ENCODE data around the gene HOXB7. TPM values are rescaled to one million over a fixed set of nuclear protein-coding genes. Genes with fewer than 3 reads are reported as not detected.

The HOXB7 gene
- total RNA-seq, 1 donor from 2014 or later = 0.16 TPM

DNA sequence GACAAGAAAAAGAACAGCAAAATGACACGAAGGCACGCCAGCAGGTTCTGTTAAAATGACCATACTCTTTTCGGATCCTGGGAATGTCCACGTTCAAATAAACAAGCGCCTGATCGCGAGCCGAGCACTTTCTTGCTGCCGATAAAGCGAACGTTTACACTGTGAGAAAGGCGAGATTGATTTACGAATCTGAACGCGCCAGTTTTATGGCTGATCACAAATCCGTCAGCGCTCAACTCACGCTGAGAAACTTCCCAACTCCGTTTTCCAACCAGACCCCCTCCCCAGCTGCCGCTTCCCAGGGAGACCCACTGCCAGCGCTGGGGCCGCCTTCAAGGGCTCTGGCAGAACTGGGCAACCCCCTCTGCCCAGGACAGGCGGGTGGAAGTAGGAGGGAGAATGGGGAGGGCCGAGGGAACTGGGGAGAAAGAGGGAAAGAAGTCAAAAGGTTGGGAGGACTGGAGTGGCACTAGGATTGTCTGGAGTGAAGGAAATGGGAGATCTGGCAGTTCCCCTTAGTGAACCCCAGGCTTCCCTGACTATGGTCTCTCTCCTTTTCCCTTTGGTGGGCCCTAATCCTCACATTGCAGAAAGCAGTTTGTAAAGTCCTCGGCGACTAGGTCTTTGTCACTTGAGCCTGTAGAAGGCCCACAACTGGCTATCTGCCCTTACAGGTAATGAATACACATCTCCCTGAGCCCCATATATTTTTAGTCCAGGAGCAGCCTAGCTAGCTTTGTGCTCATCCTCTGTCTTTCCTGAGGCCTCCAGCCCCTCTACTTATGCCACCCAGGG is 39.6 kb downstream of the HOXB7 start:
- no peaks in the 10 kb centered on the region for H3K36me3 ChIP-seq
- TF ChIP-seq, protein P1, sequence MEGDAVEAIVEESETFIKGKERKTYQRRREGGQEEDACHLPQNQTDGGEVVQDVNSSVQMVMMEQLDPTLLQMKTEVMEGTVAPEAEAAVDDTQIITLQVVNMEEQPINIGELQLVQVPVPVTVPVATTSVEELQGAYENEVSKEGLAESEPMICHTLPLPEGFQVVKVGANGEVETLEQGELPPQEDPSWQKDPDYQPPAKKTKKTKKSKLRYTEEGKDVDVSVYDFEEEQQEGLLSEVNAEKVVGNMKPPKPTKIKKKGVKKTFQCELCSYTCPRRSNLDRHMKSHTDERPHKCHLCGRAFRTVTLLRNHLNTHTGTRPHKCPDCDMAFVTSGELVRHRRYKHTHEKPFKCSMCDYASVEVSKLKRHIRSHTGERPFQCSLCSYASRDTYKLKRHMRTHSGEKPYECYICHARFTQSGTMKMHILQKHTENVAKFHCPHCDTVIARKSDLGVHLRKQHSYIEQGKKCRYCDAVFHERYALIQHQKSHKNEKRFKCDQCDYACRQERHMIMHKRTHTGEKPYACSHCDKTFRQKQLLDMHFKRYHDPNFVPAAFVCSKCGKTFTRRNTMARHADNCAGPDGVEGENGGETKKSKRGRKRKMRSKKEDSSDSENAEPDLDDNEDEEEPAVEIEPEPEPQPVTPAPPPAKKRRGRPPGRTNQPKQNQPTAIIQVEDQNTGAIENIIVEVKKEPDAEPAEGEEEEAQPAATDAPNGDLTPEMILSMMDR (IDR thresholded peaks at IDR 0.05; ENCODE audit: borderline replicate concordance) = no peak
- intact Hi-C loops (cut with micrococcal nuclease) = no loop called here
- no peak for DNase-seq
- H3K4me3 ChIP-seq = no peak overlapping the region
- H3K27me3 ChIP-seq (ENCODE audit: low read depth) = peaks cover 100% of the 10 kb centered on the region
- H3K27ac ChIP-seq (replicated peaks) = no peak overlapping the region
- H3K4me1 ChIP-seq = peaks cover 15% of the 10 kb centered on the region
- no peaks in the 10 kb centered on the region for H3K9me3 ChIP-seq (replicated peaks)

DNA sequence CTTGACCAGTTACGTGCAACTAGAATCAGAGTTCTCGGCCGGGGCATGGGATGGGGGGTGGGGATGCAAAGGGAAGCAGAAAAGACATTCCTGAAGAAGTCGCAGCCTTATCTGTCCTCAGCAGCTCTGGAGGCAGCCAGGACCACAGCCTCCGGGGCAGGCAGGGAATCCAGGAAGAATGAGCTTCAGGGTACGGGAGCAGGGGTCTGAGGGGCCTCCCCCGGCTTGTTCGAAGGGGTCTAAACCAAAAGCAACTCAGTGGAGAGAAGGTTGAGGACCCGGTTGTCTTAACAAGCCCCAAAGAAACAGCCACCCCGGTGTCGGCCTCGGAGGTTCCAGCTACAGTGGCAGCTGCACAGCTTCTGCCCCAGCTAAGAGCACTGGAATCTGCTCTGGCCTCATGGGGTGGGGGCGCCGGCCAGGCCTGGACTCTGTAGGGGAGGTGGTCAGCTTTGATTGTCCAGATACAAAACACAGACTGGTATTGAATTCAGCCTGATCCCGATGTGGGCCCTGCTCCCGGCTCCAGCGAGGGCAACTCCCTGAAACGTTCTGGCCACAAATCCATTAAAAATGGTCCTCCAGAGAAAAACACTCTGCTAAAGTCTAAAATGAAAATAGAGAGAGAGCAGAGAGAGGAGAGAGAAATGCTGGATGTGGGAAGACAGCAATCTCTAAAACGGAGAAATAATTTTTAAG is 40.3 kb downstream of the HOXB7 start:
- no peak overlapping the region for H3K4me3 ChIP-seq

DNA sequence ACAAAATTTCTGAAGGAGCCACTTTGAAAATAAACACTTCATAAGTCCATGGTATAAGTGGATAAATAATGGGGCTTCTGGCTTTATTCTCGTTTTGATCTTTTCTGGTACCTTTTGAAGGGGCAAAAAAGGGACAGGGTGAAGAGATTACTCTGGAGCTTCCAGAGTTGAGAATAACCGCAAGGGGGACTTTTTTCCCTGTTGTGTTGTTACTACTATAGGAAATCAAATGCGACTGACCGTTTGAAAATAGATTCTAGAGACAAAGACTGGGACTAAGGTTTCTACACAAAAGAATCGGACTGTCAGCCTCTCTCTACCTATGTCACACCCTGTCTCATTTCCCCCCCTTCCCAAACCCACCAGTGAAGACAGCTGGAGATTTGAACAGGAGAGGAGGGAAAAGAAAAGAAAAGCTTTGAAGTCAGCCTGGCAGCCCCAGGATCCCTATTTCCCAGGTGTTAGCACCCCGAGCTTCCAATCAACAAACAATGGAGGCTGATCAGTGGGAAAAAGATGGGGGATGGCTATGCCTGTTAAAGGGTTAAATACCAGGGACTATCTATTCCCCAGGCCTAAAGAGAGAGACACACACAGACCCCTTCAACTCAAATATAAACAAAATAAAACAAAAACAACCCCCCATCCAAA is 41.0 kb downstream of the HOXB7 start:
- no peak overlapping the region for H3K4me3 ChIP-seq

More for the DNA sequence above, 40.3 kb downstream of the HOXB7 start:
- peaks cover 100% of the 10 kb centered on the region for H3K27me3 ChIP-seq (ENCODE audit: low read depth)
- no peaks in the 10 kb centered on the region for H3K9me3 ChIP-seq (replicated peaks)
- intact Hi-C loops (cut with micrococcal nuclease) = no loop called here
- TF ChIP-seq, protein P1 (IDR thresholded peaks at IDR 0.05; ENCODE audit: borderline replicate concordance) = no peak
- no peaks in the 10 kb centered on the region for H3K36me3 ChIP-seq
- DNase-seq = no peak
- H3K4me1 ChIP-seq = peaks cover 12% of the 10 kb centered on the region
- H3K27ac ChIP-seq (replicated peaks) = peak overlapping the region; percentile 42

DNA sequence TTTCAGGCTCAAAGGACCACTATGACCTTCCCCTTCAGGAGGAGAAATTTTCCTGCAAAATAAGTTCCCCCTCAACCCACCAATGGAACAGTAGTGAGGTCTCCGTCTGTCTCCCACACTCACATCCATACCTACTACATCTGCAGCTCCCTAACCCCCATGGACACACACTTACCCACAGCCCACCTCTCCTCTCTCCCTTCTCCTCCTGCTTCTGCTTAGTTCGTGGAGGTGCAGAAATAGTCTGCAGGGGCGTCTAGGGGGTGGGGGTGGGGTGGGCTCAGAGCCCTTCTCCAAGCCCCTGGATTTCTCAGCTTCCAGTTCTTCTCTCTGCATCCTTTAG is 41.6 kb downstream of the HOXB7 start:
- H3K4me1 ChIP-seq = peaks cover 20% of the 10 kb centered on the region
- H3K27me3 ChIP-seq (ENCODE audit: low read depth) = peaks cover 100% of the 10 kb centered on the region
- no peak overlapping the region for H3K27ac ChIP-seq (replicated peaks)

More for the DNA sequence above, 41.0 kb downstream of the HOXB7 start:
- TF ChIP-seq, protein P1 (IDR thresholded peaks at IDR 0.05; ENCODE audit: borderline replicate concordance) = no peak
- Histone ChIP-seq H3K27ac (replicated peaks) (no peak overlapping the region), H3K9me3 (replicated peaks) (no peaks in the 10 kb centered on the region), H3K36me3 (no peaks in the 10 kb centered on the region), H3K4me1 (peaks cover 15% of the 10 kb centered on the region), H3K27me3 (ENCODE audit: low read depth) (peaks cover 100% of the 10 kb centered on the region)
- DNase-seq = no peak
- intact Hi-C loops (cut with micrococcal nuclease) = no loop called here

More for the DNA sequence above, 41.6 kb downstream of the HOXB7 start:
- Histone ChIP-seq H3K36me3 (no peaks in the 10 kb centered on the region), H3K4me3 (peak overlapping the region; percentile 46), H3K9me3 (replicated peaks) (no peaks in the 10 kb centered on the region)
- TF ChIP-seq, protein P1 (IDR thresholded peaks at IDR 0.05; ENCODE audit: borderline replicate concordance) = no peak
- no peak for DNase-seq
- intact Hi-C loops (cut with micrococcal nuclease) = no loop called here

Data from left ventricle myocardium inferior (tissue), 1 donor.